WTC11 (cell line): ENCODE data around the gene RASD1. TPM values are rescaled to one million over a fixed set of nuclear protein-coding genes. Genes with fewer than 3 reads are reported as not detected.
A peak's percentile ranks its signal among the peaks of the same experiment; 100 is the strongest.

ENCODE experiments used
- ATAC-seq: fragments of 200-7000 bp; cut with Tn5 transposase; 2 replicates; pipeline ENCODE4 v1.10.0; 2021; ENCODE audit warnings: mild to moderate bottlenecking, moderate library complexity
- CTCF ChIA-PET: fragments of 300-600 bp; sonication (Branson Sonifier 250); formaldehyde crosslinking; loops from one replicate; lab custom pipeline; 2021; ENCODE audit warnings: antibody characterized with exemption; lab: Charles Lee
- POLR2A ChIA-PET: fragments of 350-600 bp; sonication (Branson Sonifier 250); formaldehyde crosslinking; loops from one replicate; lab custom pipeline; 2021; ENCODE audit warnings: antibody characterized with exemption; lab: Charles Lee
- DNase-seq: peaks from one replicate; pipeline ENCODE4 v3.0.0; 2021; ENCODE audit warnings: low spot score
- H3K27ac Mint-ChIP-seq: 2 replicates; pipeline ENCODE4 v1.8.0; 2021; ENCODE audit warnings: mixed read lengths
- H3K27me3 Mint-ChIP-seq: 2 replicates; pipeline ENCODE4 v1.8.0; 2021; ENCODE audit warnings: low read depth, mild to moderate bottlenecking, moderate library complexity, mixed read lengths
- H3K36me3 Mint-ChIP-seq: 2 replicates; pipeline ENCODE4 v1.8.0; 2021; ENCODE audit warnings: mixed read lengths
- H3K4me1 Mint-ChIP-seq: 2 replicates; pipeline ENCODE4 v1.8.0; 2022; ENCODE audit warnings: mixed read lengths
- H3K4me3 Mint-ChIP-seq: 2 replicates; pipeline ENCODE4 v1.8.0; 2021; ENCODE audit warnings: mild to moderate bottlenecking, moderate library complexity, mixed read lengths
- H3K9me3 Mint-ChIP-seq: 2 replicates; pipeline ENCODE4 v1.8.0; 2021; ENCODE audit warnings: mixed read lengths
- AR ChIP-seq: fragments of 250-450 bp; sonication (Bioruptor Pico); IDR thresholded peaks from 2 replicates; pipeline ENCODE4 v1.9.0; 2021; ENCODE audit warnings: mild to moderate bottlenecking
- ATF1 ChIP-seq: sonication (generic); formaldehyde crosslinking; IDR thresholded peaks from 2 replicates; pipeline ENCODE4 v1.8.1; 2023; ENCODE audit warnings: mild to moderate bottlenecking, moderate library complexity, missing genetic modification reagents
- E2F1 ChIP-seq: sonication (generic); formaldehyde crosslinking; IDR thresholded peaks from 2 replicates; pipeline ENCODE4 v1.8.0; 2022; ENCODE audit warnings: mild to moderate bottlenecking, missing genetic modification reagents
- ERG ChIP-seq: fragments of 250-450 bp; sonication (Bioruptor Pico); IDR thresholded peaks from 2 replicates; pipeline ENCODE4 v1.8.0; 2021; ENCODE audit warnings: mild to moderate bottlenecking
- GTF2I ChIP-seq: fragments of 250-450 bp; sonication (Bioruptor Pico); conservative IDR thresholded peaks from 2 replicates; pipeline ENCODE4 v1.4.0; 2021; ENCODE audit warnings: mild to moderate bottlenecking
- IRF1 ChIP-seq: sonication (generic); formaldehyde crosslinking; IDR thresholded peaks from 2 replicates; pipeline ENCODE4 v1.8.0; 2023; ENCODE audit warnings: missing genetic modification reagents
- JUN ChIP-seq: sonication (generic); formaldehyde crosslinking; IDR thresholded peaks from 2 replicates; pipeline ENCODE4 v1.8.0; 2023; ENCODE audit warnings: mild to moderate bottlenecking, missing genetic modification reagents
- NFYB ChIP-seq: sonication (generic); formaldehyde crosslinking; conservative IDR thresholded peaks from 2 replicates; pipeline ENCODE4 v1.8.0; 2022; ENCODE audit warnings: low read depth, missing genetic modification reagents
- NR3C1 ChIP-seq: sonication (generic); formaldehyde crosslinking; conservative IDR thresholded peaks from 2 replicates; pipeline ENCODE4 v1.8.1; 2023; ENCODE audit warnings: low read depth, mild to moderate bottlenecking, missing genetic modification reagents
- PRDM15 ChIP-seq: sonication (generic); formaldehyde crosslinking; IDR thresholded peaks from 2 replicates; pipeline ENCODE4 v1.8.0; 2022; ENCODE audit warnings: missing genetic modification reagents
- RORB ChIP-seq: fragments of 250-450 bp; sonication (Bioruptor Pico); IDR thresholded peaks from 2 replicates; pipeline ENCODE4 v1.9.0; 2021; ENCODE audit warnings: mild to moderate bottlenecking
- SP1 ChIP-seq: sonication (generic); formaldehyde crosslinking; conservative IDR thresholded peaks from 2 replicates; pipeline ENCODE4 v1.8.1; 2022; ENCODE audit warnings: missing genetic modification reagents
- TCF7 ChIP-seq: sonication (generic); formaldehyde crosslinking; IDR thresholded peaks from 2 replicates; pipeline ENCODE4 v1.8.0; 2022; ENCODE audit warnings: mild to moderate bottlenecking, low read depth, missing genetic modification reagents, moderate library complexity
- ZNF425 ChIP-seq: fragments of 250-450 bp; sonication (Bioruptor Pico); conservative IDR thresholded peaks from 2 replicates; pipeline ENCODE4 v1.9.0; 2021; ENCODE audit warnings: mild to moderate bottlenecking
- total RNA-seq: library from RNA; stranded (reverse); gene quantifications from 3 replicates; pipeline ENCODE4 v1.2.3, GENCODE V29; 2021

Gene RASD1
- total RNA-seq, 1 experiment from 2014 or later = 5.1 TPM

- TF ChIP-seq PRDM15 = 0 out of 2 replicates have a peak, but pooled peaks have one; percentile 21
- TF ChIP-seq NR3C1 (CRISPR knock-in tag) = no peak
- no peak for TF ChIP-seq ZNF425 (CRISPR knock-in tag)
- no peak for TF ChIP-seq RORB (CRISPR knock-in tag)
- no peak for TF ChIP-seq GTF2I
- 0 out of 2 replicates have a peak, but pooled peaks have one; percentile 27 for TF ChIP-seq IRF1
- TF ChIP-seq NFYB (CRISPR knock-in tag) = no peak
- TF ChIP-seq TCF7 (CRISPR knock-in tag) = no peak
- no peak for TF ChIP-seq AR (CRISPR knock-in tag)
- no peak; the same call in 1 of the 2 replicates for TF ChIP-seq ATF1
Observed at GRCh38 chr17:17476865-17477467, 19.2 kb downstream of the RASD1 start, which contains the start of gene MED9 (continued).

GRCh38 chr17:17474341-17474740 is 21.9 kb downstream of the RASD1 start:
- Mint-ChIP-seq H3K36me3 (no peaks in the 10 kb centered on the region), H3K27ac (no peak overlapping the region), H3K9me3 (no peaks in the 10 kb centered on the region), H3K4me3 (no peak overlapping the region), H3K27me3 (peaks cover 13% of the 10 kb centered on the region), H3K4me1 (peaks cover 17% of the 10 kb centered on the region)
- TF ChIP-seq ERG (CRISPR knock-in tag) = no peak
- TF ChIP-seq E2F1 (CRISPR knock-in tag) = no peak
- no peak for TF ChIP-seq SP1 (CRISPR knock-in tag)
- TF ChIP-seq JUN (CRISPR knock-in tag) = no peak
- ChIA-PET CTCF (no interaction called here), POLR2A (interaction anchor here (0.6 kb wide), 1 partner anchor 22 kb away, joined by 3 read pairs; the partner anchor contains the start of gene RASD1)
- ATAC-seq = no peak
- no peak for DNase-seq
